Lung (tissue), 12 donors: ENCODE data around the gene SLC2A11. TPM values are rescaled to one million over a fixed set of nuclear protein-coding genes. Genes with fewer than 3 reads are reported as not detected.
"Not testable (repeated sequence)": the region's sequence is repeated elsewhere in the genome, so short reads cannot be mapped to it uniquely, and the experiment has no call there.

Source experiments
- ATAC-seq: fragments of 200-7000 bp; cut with Tn5 transposase; one replicate; pipeline ENCODE4 v1.9.1; 2020; ENCODE audit warnings: moderate number of reproducible peaks; ENCODE audit not compliant: insufficient read depth, low FRiP score
- DNase-seq, 3 donors: peaks; one replicate each; pipeline ENCODE4 v3.0.0-alpha.2; 2013 to 2017
- H3K27ac ChIP-seq, 2 donors: one replicate each; pipeline ENCODE4 v1.5.1; 2013; ENCODE audit warnings: mild to moderate bottlenecking in 2 of 2, moderate library complexity in 2 of 2, control low read depth in 1 of 2, inconsistent platforms in 1 of 2, low read depth in 1 of 2, low read length in 1 of 2
- H3K27me3 ChIP-seq, 3 donors: one replicate each; pipeline ENCODE4 v1.5.1; 2013; ENCODE audit warnings: low read length in 2 of 3; ENCODE audit not compliant: control insufficient read depth in 3 of 3, insufficient read depth in 3 of 3
- H3K36me3 ChIP-seq, 4 donors: one replicate each; pipeline ENCODE4 v1.5.1; 2013; ENCODE audit warnings: low read length in 4 of 4, mild to moderate bottlenecking in 1 of 4, moderate library complexity in 1 of 4; ENCODE audit not compliant: control insufficient read depth in 4 of 4, insufficient read depth in 4 of 4
- H3K4me1 ChIP-seq, 5 donors: one replicate each; pipeline ENCODE4 v1.5.1; 2013; ENCODE audit warnings: low read length in 5 of 5, mild to moderate bottlenecking in 2 of 5, moderate library complexity in 1 of 5; ENCODE audit not compliant: control insufficient read depth in 5 of 5, insufficient read depth in 5 of 5
- H3K4me3 ChIP-seq: one replicate; pipeline ENCODE4 v1.5.1; 2013; ENCODE audit warnings: mild to moderate bottlenecking, control low read depth, moderate library complexity
- H3K9ac ChIP-seq, 2 donors: one replicate each; pipeline ENCODE4 v1.5.1; 2013; ENCODE audit warnings: low read length in 2 of 2, control low read depth in 1 of 2; ENCODE audit not compliant: insufficient read depth in 1 of 2
- H3K9me3 ChIP-seq, 4 donors: one replicate each; pipeline ENCODE4 v1.5.1; 2013; ENCODE audit warnings: low read length in 3 of 4, mild to moderate bottlenecking in 1 of 4, moderate library complexity in 1 of 4; ENCODE audit not compliant: control insufficient read depth in 4 of 4, insufficient read depth in 3 of 4
- CTCF ChIP-seq: IDR thresholded peaks from 2 replicates; pipeline ENCODE4 v1.5.1; 2012; ENCODE audit warnings: mild to moderate bottlenecking; ENCODE audit errors: control extremely low read depth, extremely low read depth
- WGBS, 2 donors: extraction: QIAGEN DNeasy Blood & Tissue Kit; methylation state at CpG; one replicate each; pipeline ENCODE4 v1.1.7; 2013; 5-methylcytosine and 5-hydroxymethylcytosine counted together
- polyA plus RNA-seq, 2 donors: library from polyadenylated mRNA; stranded (reverse); fragments of 200-250 nt; gene quantifications; one replicate each; pipeline ENCODE4 v1.2.1, GENCODE V29; 2013
- total RNA-seq, 2 donors: library from RNA; depleted of rRNA in 1 of 2; stranded (reverse); fragments of >200 nt in 1 of 2; gene quantifications; one replicate each; pipeline ENCODE4 v1.2.1, GENCODE V29; 2014 to 2021
- donor health status: control.
- donor health status: control.
- donor health status: Bipolar disorder and iron deficiency.
- donor health status: healthy.
- donor health status: DM: yes; HTN: yes; CAD: no.

SLC2A11 gene
- total and polyA plus RNA-seq, 4 donors = 3.9 to 14.1 (median 10.3) TPM

GRCh38 chr22:23897320-23897719 lies 39.6 kb downstream of the SLC2A11 start:
- no peak overlapping the region for H3K4me3 ChIP-seq
- TF ChIP-seq CTCF = no peak
- H3K27me3 ChIP-seq = no peaks in the 10 kb centered on the region
- DNase-seq (no peak), ATAC-seq (no peak)
- WGBS, 2 donors = 89 to 96% methylated on average over 3 of the region's 3 CpGs
- peaks cover 0 to 17% (median 6%) of the 10 kb centered on the region in 5 donors for H3K4me1 ChIP-seq
- no peak overlapping the region for H3K27ac ChIP-seq
- no peak overlapping the region for H3K9ac ChIP-seq
- H3K36me3 ChIP-seq = peaks cover 3 to 15% (median 12%) of the 10 kb centered on the region in 4 donors
- H3K9me3 ChIP-seq = no peaks in the 10 kb centered on the region

GRCh38 chr22:23898006-23898974 lies 40.6 kb downstream of the SLC2A11 start:
- Histone ChIP-seq H3K9me3 (no peaks in the 10 kb centered on the region), H3K4me1 (peaks cover 0 to 17% (median 6%) of the 10 kb centered on the region in 5 donors), H3K27ac (no peak overlapping the region), H3K36me3 (peaks cover 3 to 15% (median 12%) of the 10 kb centered on the region in 4 donors), H3K27me3 (no peaks in the 10 kb centered on the region), H3K4me3 (no peak overlapping the region), H3K9ac (no peak overlapping the region)
- ATAC-seq = no peak
- DNase-seq = no peak
- 60 to 67% methylated on average over 8 of the region's 8 CpGs for WGBS, 2 donors
- TF ChIP-seq CTCF = no peak

GRCh38 chr22:23899042-23899745 lies 41.5 kb downstream of the SLC2A11 start:
- H3K27ac ChIP-seq = no peak overlapping the region
- DNase-seq = no peak
- no peaks in the 10 kb centered on the region for H3K9me3 ChIP-seq
- peaks cover 3 to 15% (median 12%) of the 10 kb centered on the region in 4 donors for H3K36me3 ChIP-seq
- H3K9ac ChIP-seq = no peak overlapping the region
- 86 to 89% methylated on average over 6 of the region's 6 CpGs for WGBS, 2 donors
- H3K4me3 ChIP-seq = no peak overlapping the region
- no peak for TF ChIP-seq CTCF
- H3K27me3 ChIP-seq = no peaks in the 10 kb centered on the region
- peaks cover 0 to 12% (median 6%) of the 10 kb centered on the region in 5 donors for H3K4me1 ChIP-seq
- no peak for ATAC-seq

GRCh38 chr22:23900227-23900626 lies 42.6 kb downstream of the SLC2A11 start:
- Histone ChIP-seq H3K4me1 (peaks cover 0 to 20% (median 7%) of the 10 kb centered on the region in 5 donors), H3K36me3 (peaks cover 3 to 15% (median 12%) of the 10 kb centered on the region in 4 donors)
- not testable (repeated sequence) for ATAC-seq, H3K4me3 ChIP-seq, H3K9me3 ChIP-seq, H3K9ac ChIP-seq, H3K27me3 ChIP-seq, H3K27ac ChIP-seq, DNase-seq
- WGBS, 2 donors = 83 to 95% methylated on average over 4 of the region's 4 CpGs
